H4 (cell line): ENCODE data around the gene GNAT1. TPM values are rescaled to one million over a fixed set of nuclear protein-coding genes. Genes with fewer than 3 reads are reported as not detected.
"Not testable (repeated sequence)": the region's sequence is repeated elsewhere in the genome, so short reads cannot be mapped to it uniquely, and the experiment has no call there.

ENCODE experiments used
- DNase-seq: peaks from one replicate; pipeline ENCODE4 v3.0.0-alpha.2; 2015; ENCODE audit warnings: low spot score
- total RNA-seq: library from RNA; depleted of rRNA; stranded (reverse); fragments of >200 nt; shearing (Covaris generic); gene quantifications from 2 replicates; pipeline ENCODE4 v1.2.3, GENCODE V29; 2014; rRNA removed

GNAT1 gene
- total RNA-seq, 1 experiment from 2014 or later = not detected

DNA sequence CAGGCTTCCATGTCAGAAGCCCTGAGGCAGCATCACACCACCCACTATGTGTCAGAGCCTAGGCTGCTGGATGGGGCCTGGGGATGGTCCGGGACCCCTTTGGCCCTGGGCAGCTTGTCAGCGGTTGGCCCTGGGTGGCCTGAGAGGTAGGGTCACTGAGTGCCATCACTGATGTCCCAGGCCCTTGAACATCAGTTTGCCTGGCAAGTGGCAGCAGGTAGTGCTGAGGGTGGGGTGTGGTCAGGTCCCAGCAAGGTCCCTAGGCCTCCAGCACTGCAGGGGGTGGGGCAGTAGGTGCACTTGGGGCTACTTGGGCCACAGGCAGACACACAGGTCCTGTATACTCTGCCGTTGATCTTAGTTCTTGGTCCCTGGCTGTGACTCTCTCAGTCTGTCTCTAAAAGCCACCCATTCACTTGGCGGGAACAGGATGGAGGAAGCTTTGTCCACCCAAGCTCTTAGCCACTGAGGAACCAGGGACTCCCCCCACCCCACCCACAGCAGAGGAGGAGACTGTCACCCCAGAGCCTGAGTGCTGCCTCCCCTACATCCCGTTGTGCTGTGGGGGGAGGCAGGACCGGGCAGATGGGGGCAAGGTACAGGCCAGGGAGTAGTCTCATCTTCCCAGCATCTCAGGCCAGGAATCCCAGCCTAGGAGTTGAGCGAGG, 50.4 kb downstream of the GNAT1 start:
- DNase-seq = no peak

GRCh38 chr3:50242381-50242770, 51.0 kb downstream of the GNAT1 start:
- no peak for DNase-seq

DNA sequence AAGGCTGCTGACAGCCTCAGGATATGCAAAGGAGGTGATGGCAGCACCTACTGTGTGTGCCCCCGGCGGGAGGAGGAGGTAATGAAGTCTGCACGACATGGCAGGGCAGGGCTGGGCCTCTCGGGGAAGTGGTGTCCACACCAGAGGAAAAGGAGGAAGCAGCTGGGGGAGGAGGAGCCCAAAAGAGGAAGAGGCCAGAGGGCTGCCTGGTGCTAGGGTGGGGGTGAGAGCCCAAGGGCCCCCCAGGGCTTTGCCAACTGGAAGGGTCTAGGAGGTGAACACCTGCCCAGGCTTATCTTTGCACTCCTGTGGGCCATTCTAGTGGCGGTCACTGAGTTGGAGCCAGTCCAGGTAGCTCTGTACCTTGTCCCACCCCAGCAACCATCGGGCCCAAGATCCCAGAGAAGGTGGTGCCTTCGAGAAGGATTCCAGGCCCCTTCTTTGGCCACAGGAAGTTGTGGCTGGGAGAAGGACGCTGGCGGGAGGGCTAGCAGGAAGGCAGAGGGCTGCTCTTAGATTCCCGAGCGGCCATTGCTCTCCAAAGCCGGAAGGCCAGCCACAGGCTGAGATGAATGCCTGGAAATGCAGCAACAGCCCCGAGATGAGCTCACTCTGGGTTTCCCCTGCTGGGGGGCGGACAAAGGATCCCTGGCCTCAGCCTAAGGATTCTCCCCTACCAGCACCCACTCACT, 51.6 kb downstream of the GNAT1 start:
- DNase-seq = no peak

DNA sequence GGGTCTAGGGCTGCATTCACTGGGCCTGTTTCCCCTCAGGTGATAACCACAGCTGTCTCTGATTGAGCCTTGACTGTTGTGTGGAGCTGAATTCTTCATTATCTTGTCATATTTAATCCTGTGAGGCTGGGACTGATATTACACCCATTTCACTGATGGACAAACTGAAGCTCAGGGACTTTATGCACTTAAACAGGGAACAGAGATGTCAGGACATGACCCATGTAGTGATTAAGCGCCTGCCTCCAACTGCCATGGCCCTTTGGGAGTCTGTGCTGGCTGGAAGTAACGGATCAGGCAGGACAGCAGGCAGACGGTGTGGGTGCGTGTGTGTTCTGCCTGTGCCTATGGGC, 52.1 kb downstream of the GNAT1 start:
- DNase-seq = no peak

GRCh38 chr3:50244813-50245212, 53.4 kb downstream of the GNAT1 start:
- DNase-seq = not testable (repeated sequence)

- DNase-seq = no peak
Measured at GRCh38 chr3:50245251-50245745, 53.9 kb downstream of the GNAT1 start.

GRCh38 chr3:50245831-50246516, 54.6 kb downstream of the GNAT1 start:
- peak; percentile 33 for DNase-seq

DNA sequence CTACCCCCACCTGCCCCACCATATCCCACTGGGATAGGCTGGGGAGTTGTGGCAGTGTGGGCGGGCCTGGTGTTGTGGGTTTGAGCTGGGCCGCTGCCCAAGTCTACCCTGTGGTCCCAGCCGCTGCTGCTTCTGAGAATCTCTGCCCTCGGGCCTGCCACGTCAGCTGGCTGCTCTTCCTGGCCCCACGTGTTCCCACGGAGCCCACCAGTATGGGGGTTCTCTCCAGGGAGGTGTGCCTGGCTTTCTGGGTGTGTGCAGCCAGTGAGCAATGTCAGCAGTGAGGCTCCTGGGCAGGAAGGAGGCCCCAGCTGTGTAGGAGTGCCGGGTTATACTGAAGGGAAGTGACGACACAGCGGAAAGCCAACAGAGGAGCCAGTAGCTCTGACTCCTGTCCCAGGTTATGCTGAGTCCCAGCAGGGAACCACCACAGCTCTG, 55.1 kb downstream of the GNAT1 start:
- DNase-seq = peak; percentile 98

Other genes starting within 250 kb of the GNAT1 start
- gene RBM5, start 102.7 kb upstream of the GNAT1 start, total RNA-seq = 35.2 and 81.4 TPM in 2 replicates
- 0.33 and 3.8 TPM in 2 replicates for gene SEMA3F, start 36.3 kb upstream of the GNAT1 start, total RNA-seq
- not detected in 2 replicates for gene SLC38A3, start 13.7 kb downstream of the GNAT1 start, total RNA-seq
- gene GNAI2, start 44.6 kb downstream of the GNAT1 start, total RNA-seq = 127 and 141 TPM in 2 replicates
- gene SEMA3B, start 77.5 kb downstream of the GNAT1 start, total RNA-seq = 5.9 and 8.9 TPM in 2 replicates
- gene LSMEM2, start 87.5 kb downstream of the GNAT1 start, total RNA-seq = not detected in 2 replicates
- 57.5 and 60.5 TPM in 2 replicates for gene IFRD2, start 100.8 kb downstream of the GNAT1 start, total RNA-seq
- gene HYAL3, start 107.8 kb downstream of the GNAT1 start, total RNA-seq = 1.3 and 2.8 TPM in 2 replicates
- gene NAA80, start 107.8 kb downstream of the GNAT1 start, total RNA-seq = 2.4 and 4.6 TPM in 2 replicates
- not detected in 2 replicates for gene HYAL1, start 112.0 kb downstream of the GNAT1 start, total RNA-seq
- 40.7 and 41.1 TPM in 2 replicates for gene HYAL2, start 131.1 kb downstream of the GNAT1 start, total RNA-seq
- gene TUSC2, start 136.6 kb downstream of the GNAT1 start, total RNA-seq = 11.5 and 29.1 TPM in 2 replicates
- gene RASSF1, start 149.2 kb downstream of the GNAT1 start, total RNA-seq = 4.2 and 7.7 TPM in 2 replicates
- 0.08 TPM in 1 of 2 replicates, not detected in the other for gene ZMYND10, start 154.1 kb downstream of the GNAT1 start, total RNA-seq
- gene NPRL2, start 159.2 kb downstream of the GNAT1 start, total RNA-seq = 18.2 and 27.8 TPM in 2 replicates
- gene CYB561D2, start 159.3 kb downstream of the GNAT1 start, total RNA-seq = 24.2 and 47.5 TPM in 2 replicates
- 21.3 and 22.1 TPM in 2 replicates for gene TMEM115, start 167.9 kb downstream of the GNAT1 start, total RNA-seq